PFSK-1 (cell line): ENCODE measurements around the gene TMEM69.

ENCODE experiments used
- FOXP2 ChIP-seq: optimal IDR thresholded peaks from 2 replicates; pipeline ENCODE3; 2011; ENCODE audit warnings: borderline replicate concordance, control low read depth, inconsistent platforms; ENCODE audit not compliant: insufficient read depth; ENCODE audit errors: extremely low read length, extremely low read depth
- POLR2AphosphoS5 ChIP-seq: IDR thresholded peaks from 2 replicates; pipeline ENCODE4 v1.6.1; 2012; ENCODE audit warnings: low read depth, mild to moderate bottlenecking, control low read depth, low read length, moderate library complexity
- SIN3A ChIP-seq: IDR thresholded peaks from 2 replicates; pipeline ENCODE4 v1.6.1; 2012; ENCODE audit warnings: mild to moderate bottlenecking, low read length, moderate library complexity, borderline replicate concordance; ENCODE audit not compliant: insufficient read depth
- TAF1 ChIP-seq: IDR thresholded peaks from 2 replicates; pipeline ENCODE4 v1.6.1; 2012; ENCODE audit warnings: low read length, control low read depth, borderline replicate concordance; ENCODE audit not compliant: insufficient read depth
- TF ChIP-seq, protein P1 (sequence below), 2 experiments: IDR thresholded peaks; 2 replicates each; pipeline versions ENCODE4 v1.6.1 to v1.8.0; 2011 to 2012; ENCODE audit warnings: low read depth in 2 of 2, low read length in 2 of 2, control low read depth in 1 of 2, inconsistent platforms in 1 of 2, mild to moderate bottlenecking in 1 of 2, moderate library complexity in 1 of 2; ENCODE audit not compliant: insufficient read depth in 1 of 2

Gene TMEM69

GRCh38 chr1:45658171-45658570 is 29.8 kb upstream of the TMEM69 start:
- no peak for TF ChIP-seq SIN3A
- no peak for TF ChIP-seq TAF1
- no peak for TF ChIP-seq POLR2AphosphoS5
- TF ChIP-seq, protein P1, sequence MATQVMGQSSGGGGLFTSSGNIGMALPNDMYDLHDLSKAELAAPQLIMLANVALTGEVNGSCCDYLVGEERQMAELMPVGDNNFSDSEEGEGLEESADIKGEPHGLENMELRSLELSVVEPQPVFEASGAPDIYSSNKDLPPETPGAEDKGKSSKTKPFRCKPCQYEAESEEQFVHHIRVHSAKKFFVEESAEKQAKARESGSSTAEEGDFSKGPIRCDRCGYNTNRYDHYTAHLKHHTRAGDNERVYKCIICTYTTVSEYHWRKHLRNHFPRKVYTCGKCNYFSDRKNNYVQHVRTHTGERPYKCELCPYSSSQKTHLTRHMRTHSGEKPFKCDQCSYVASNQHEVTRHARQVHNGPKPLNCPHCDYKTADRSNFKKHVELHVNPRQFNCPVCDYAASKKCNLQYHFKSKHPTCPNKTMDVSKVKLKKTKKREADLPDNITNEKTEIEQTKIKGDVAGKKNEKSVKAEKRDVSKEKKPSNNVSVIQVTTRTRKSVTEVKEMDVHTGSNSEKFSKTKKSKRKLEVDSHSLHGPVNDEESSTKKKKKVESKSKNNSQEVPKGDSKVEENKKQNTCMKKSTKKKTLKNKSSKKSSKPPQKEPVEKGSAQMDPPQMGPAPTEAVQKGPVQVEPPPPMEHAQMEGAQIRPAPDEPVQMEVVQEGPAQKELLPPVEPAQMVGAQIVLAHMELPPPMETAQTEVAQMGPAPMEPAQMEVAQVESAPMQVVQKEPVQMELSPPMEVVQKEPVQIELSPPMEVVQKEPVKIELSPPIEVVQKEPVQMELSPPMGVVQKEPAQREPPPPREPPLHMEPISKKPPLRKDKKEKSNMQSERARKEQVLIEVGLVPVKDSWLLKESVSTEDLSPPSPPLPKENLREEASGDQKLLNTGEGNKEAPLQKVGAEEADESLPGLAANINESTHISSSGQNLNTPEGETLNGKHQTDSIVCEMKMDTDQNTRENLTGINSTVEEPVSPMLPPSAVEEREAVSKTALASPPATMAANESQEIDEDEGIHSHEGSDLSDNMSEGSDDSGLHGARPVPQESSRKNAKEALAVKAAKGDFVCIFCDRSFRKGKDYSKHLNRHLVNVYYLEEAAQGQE (IDR thresholded peaks at IDR 0.05; ENCODE audit: insufficient read depth in 1 of 2, low read depth in 2 of 2, low read length in 2 of 2) = no peak

DNA sequence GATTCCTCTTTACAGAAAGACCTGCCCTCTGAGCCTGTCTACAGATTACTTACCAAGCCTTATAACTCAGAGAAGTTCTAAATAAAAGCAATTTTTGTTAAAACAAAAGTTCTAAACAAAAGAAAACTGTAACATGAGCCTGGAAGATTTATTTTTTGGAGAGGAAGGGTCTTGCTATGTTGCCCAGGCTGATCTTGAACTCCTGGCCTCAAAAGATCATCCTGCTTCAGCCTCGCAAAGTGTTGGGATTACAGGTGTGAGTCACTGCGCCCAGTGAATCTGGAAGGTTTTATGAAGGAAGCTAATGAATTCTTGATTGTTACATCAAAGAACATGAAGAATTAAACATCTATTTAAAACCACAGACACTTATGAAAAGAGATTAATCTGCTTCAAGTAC is 28.8 kb upstream of the TMEM69 start:
- TF ChIP-seq POLR2AphosphoS5 = no peak
- TF ChIP-seq TAF1 = no peak
- no peak for TF ChIP-seq SIN3A
- TF ChIP-seq, protein P1 (IDR thresholded peaks at IDR 0.05; ENCODE audit: insufficient read depth in 1 of 2, low read depth in 2 of 2, low read length in 2 of 2) = no peak

DNA sequence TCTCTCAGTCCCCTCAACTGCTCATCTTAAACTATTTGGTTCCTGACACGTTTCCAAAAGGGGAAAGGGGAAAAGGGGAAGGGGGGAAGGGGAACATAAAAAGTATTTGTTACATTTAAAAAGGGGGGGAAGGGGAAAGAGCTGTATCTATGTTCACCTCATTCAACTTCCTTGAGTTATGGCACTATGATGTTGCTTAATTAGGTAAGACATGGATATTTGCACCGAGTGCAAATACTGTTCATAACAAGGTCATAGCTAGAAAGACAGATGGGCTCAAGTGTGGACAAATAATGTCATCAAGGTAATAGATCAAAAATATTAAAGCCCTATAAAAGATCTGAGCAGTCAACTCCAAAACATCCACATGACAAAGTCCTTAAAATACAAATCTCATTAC is 27.6 kb upstream of the TMEM69 start:
- TF ChIP-seq TAF1 = no peak
- TF ChIP-seq FOXP2 = no peak
- TF ChIP-seq, protein P1 (IDR thresholded peaks at IDR 0.05; ENCODE audit: insufficient read depth in 1 of 2, low read depth in 2 of 2, low read length in 2 of 2) = no peak

DNA sequence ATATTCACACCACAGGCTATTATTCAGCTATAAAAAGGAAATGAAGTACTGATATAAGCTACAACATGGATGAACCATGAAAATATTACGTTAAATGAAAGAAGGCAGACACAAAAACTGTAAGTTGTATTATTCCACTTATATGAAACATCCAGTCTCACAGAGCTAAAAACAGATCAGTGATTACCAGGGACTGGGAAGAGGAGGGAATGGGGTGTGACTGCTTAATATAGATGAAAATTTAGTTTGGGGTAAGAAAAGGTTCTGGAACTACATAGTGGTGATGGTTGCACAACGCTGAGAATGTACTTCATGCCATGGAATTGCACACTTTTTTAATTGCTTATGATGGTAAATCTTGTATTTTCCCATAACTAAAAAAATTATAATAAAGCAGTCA is 21.1 kb upstream of the TMEM69 start:
- TF ChIP-seq POLR2AphosphoS5 = no peak
- TF ChIP-seq SIN3A = no peak

DNA sequence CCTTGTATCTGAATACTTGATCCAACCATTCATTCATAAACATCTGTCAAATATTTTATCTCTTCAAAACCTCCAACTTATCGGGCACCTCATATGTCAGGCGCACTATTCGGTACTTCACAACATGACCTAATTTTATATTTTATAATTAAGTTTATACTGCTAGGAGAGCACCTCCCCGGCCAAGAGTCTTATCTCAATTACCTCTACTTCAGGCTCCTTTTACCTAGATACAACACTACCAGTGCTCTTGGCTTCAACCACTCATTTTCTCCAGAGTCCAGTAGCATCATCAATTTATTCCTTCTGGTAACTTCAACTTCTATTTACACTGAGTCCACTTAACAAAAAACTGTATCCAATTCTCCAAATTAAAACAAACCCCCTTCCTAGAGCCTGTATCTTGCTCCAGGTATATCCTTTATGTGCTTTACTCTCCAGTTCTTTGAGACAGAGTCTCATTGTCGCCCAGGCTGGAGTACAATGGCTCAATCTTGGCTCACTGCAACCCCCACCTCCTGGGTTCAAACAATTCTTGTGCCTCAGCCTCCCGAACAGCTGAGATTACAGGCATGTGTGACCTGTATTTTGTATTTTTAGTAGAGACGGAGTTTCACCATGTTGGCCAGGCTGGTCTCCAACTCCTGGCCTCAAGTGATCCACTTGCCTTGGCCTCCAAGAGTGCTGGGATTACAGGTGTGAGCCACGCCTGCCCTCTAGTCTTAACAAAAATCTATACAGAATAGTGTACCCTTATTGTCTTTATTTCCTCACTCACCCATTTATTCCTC is 20.5 kb upstream of the TMEM69 start:
- TF ChIP-seq POLR2AphosphoS5 (no peak), TAF1 (no peak), FOXP2 (no peak)
- TF ChIP-seq, protein P1 (IDR thresholded peaks at IDR 0.05; ENCODE audit: insufficient read depth in 1 of 2, low read depth in 2 of 2, low read length in 2 of 2) = no peak
